MM.1S (cell line): Measurements from ENCODE around the gene MAGEB17.

Experiments used
- DNase-seq: peaks from one replicate; pipeline ENCODE4 v3.0.0-alpha.2; 2015
- H2AFZ ChIP-seq: fragments of 300-600 bp; sonication (generic); 2 replicates; pipeline ENCODE4 v1.6.0; 2016; ENCODE audit warnings: antibody characterized with exemption, low read length
- H3F3A ChIP-seq: fragments of 300-600 bp; sonication (generic); 2 replicates; pipeline ENCODE4 v1.6.1; 2016; ENCODE audit warnings: mild to moderate bottlenecking, antibody characterized with exemption, low read length, moderate library complexity, mixed read lengths; ENCODE audit not compliant: insufficient read depth
- H3K27ac ChIP-seq: fragments of 300-600 bp; sonication (generic); 2 replicates; pipeline ENCODE4 v1.5.1; 2016; ENCODE audit warnings: mild to moderate bottlenecking, low read length
- H3K27me3 ChIP-seq: fragments of 300-600 bp; sonication (generic); replicated peaks from 2 replicates; pipeline ENCODE4 v1.6.0; 2016; ENCODE audit warnings: low read length; ENCODE audit not compliant: insufficient read depth
- H3K36me3 ChIP-seq: fragments of 300-600 bp; sonication (generic); replicated peaks from 2 replicates; pipeline ENCODE4 v1.6.1; 2016; ENCODE audit warnings: mild to moderate bottlenecking, low read length, mixed read lengths; ENCODE audit not compliant: insufficient read depth
- H3K4me1 ChIP-seq: fragments of 300-600 bp; sonication (generic); 2 replicates; pipeline ENCODE4 v1.6.1; 2016; ENCODE audit warnings: low read length, mixed read lengths
- H3K4me2 ChIP-seq: fragments of 300-600 bp; sonication (generic); 2 replicates; pipeline ENCODE4 v1.6.0; 2016; ENCODE audit warnings: low read depth, low read length
- H3K4me3 ChIP-seq: fragments of 300-600 bp; sonication (generic); 2 replicates; pipeline ENCODE4 v1.5.1; 2016; ENCODE audit warnings: low read length, mixed read lengths
- H3K79me2 ChIP-seq: fragments of 300-600 bp; sonication (generic); 2 replicates; pipeline ENCODE4 v1.6.1; 2016; ENCODE audit warnings: mixed run types, low read length, mixed read lengths
- H3K9ac ChIP-seq: fragments of 300-600 bp; sonication (generic); 2 replicates; pipeline ENCODE4 v1.6.1; 2016; ENCODE audit warnings: low read length, mixed read lengths
- H3K9me2 ChIP-seq: fragments of 300-600 bp; sonication (generic); replicated peaks from 2 replicates; pipeline ENCODE4 v1.6.1; 2016; ENCODE audit warnings: mild to moderate bottlenecking, low read length, mixed read lengths; ENCODE audit not compliant: insufficient read depth
- H3K9me3 ChIP-seq: fragments of 300-600 bp; sonication (generic); replicated peaks from 2 replicates; pipeline ENCODE4 v1.6.1; 2016; ENCODE audit warnings: mild to moderate bottlenecking, low read length, mixed read lengths; ENCODE audit not compliant: insufficient read depth
- H4K20me1 ChIP-seq: fragments of 300-600 bp; sonication (generic); 2 replicates; pipeline ENCODE4 v1.6.1; 2016; ENCODE audit warnings: mild to moderate bottlenecking, low read length, moderate library complexity, mixed read lengths; ENCODE audit not compliant: insufficient read depth
- CTCF ChIP-seq: fragments of 300-600 bp; sonication (generic); IDR thresholded peaks from 2 replicates; pipeline ENCODE4 v1.5.1; 2016; ENCODE audit warnings: antibody characterized with exemption, low read length, mixed read lengths
- EZH2 ChIP-seq: fragments of 300-600 bp; sonication (generic); optimal IDR thresholded peaks from 2 replicates; pipeline ENCODE3; 2017; ENCODE audit warnings: low read depth, mild to moderate bottlenecking, antibody characterized with exemption, low read length, mixed read lengths
- EZH2phosphoT487 ChIP-seq: fragments of 300-600 bp; sonication (generic); IDR thresholded peaks from 2 replicates; pipeline ENCODE4 v1.6.1; 2018; ENCODE audit warnings: antibody characterized with exemption, low read length

The MAGEB17 gene

GRCh38 chrX:16137416-16138107 lies 29.7 kb upstream of the MAGEB17 start:
- H3K79me2 ChIP-seq, result no peaks in the 10 kb centered on the region

GRCh38 chrX:16138108-16138427 lies 29.2 kb upstream of the MAGEB17 start:
- Histone ChIP-seq H3K4me2 (no peak overlapping the region), H3F3A (no peaks in the 10 kb centered on the region), H2AFZ (no peak overlapping the region), H3K4me1 (no peaks in the 10 kb centered on the region), H4K20me1 (no peaks in the 10 kb centered on the region), H3K9me2 (no peaks in the 10 kb centered on the region), H3K27ac (no peak overlapping the region), H3K4me3 (no peak overlapping the region), H3K36me3 (no peaks in the 10 kb centered on the region), H3K79me2 (no peaks in the 10 kb centered on the region), H3K9ac (no peak overlapping the region), H3K27me3 (no peaks in the 10 kb centered on the region), H3K9me3 (no peaks in the 10 kb centered on the region)
- peak; percentile 26 for TF ChIP-seq CTCF
- no peak for TF ChIP-seq EZH2phosphoT487
- no peak for TF ChIP-seq EZH2
- no peak for DNase-seq

More at GRCh38 chrX:16137416-16138107, 29.7 kb upstream of the MAGEB17 start:
- Histone ChIP-seq H2AFZ (no peak overlapping the region), H4K20me1 (no peaks in the 10 kb centered on the region), H3K27me3 (no peaks in the 10 kb centered on the region), H3K4me3 (no peak overlapping the region), H3K9me3 (no peaks in the 10 kb centered on the region), H3K4me2 (no peak overlapping the region), H3K4me1 (no peaks in the 10 kb centered on the region), H3K27ac (no peak overlapping the region), H3K9ac (no peak overlapping the region), H3F3A (no peaks in the 10 kb centered on the region), H3K36me3 (no peaks in the 10 kb centered on the region), H3K9me2 (no peaks in the 10 kb centered on the region)
- no peak for DNase-seq
- TF ChIP-seq CTCF, result no peak
- TF ChIP-seq EZH2phosphoT487, result no peak
- no peak for TF ChIP-seq EZH2

- H3K4me2 ChIP-seq, result no peak overlapping the region
- no peaks in the 10 kb centered on the region for H4K20me1 ChIP-seq
- no peaks in the 10 kb centered on the region for H3F3A ChIP-seq
- H3K27me3 ChIP-seq, result no peaks in the 10 kb centered on the region
- no peak overlapping the region for H3K4me3 ChIP-seq
- H3K9me2 ChIP-seq, result no peaks in the 10 kb centered on the region
- no peaks in the 10 kb centered on the region for H3K79me2 ChIP-seq
- no peak for DNase-seq
- no peak for TF ChIP-seq EZH2
- no peak for TF ChIP-seq EZH2phosphoT487
- no peak for TF ChIP-seq CTCF
- H3K27ac ChIP-seq, result no peak overlapping the region
- no peaks in the 10 kb centered on the region for H3K9me3 ChIP-seq
- no peaks in the 10 kb centered on the region for H3K36me3 ChIP-seq
- no peak overlapping the region for H3K9ac ChIP-seq
- no peaks in the 10 kb centered on the region for H3K4me1 ChIP-seq
- no peak overlapping the region for H2AFZ ChIP-seq
Observed at GRCh38 chrX:16140448-16140847, 26.8 kb upstream of the MAGEB17 start.
